HG03139 (cell line): Measurements from ENCODE around the gene TAC4.

Experiments used
- ATAC-seq: cut with Tn5 transposase; IDR thresholded peaks from one replicate; pipeline ENCODE4 v1.9.1; 2021; ENCODE audit not compliant: unreplicated experiment

Gene TAC4

DNA sequence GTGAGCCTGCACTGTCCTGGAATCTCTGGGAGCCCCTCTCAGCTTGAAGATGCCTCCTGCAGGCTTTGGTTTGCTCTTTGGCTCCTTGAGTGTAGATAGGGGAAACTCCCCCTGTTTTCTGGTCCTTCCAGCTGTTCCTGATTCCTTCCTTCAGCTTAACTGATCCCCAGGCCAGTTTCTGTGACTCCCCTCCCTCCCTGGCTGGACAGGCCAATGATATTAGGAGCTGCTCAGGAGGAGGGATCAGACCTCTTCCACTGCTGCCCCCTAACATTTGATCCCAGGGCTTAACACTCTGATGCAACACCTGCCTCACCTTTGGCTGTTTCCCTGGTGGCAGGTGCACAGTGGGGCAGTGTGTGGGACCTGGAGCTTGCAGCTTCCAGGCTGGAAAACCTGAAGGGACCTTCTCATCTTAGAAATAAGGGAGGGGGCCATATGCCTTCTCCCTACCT lies at the start of gene TAC4:
TAC4 (minus strand) TSS at position 51 of the 455 bp plus-strand sequence. CDS start 52 bp downstream, outside the sequence.
- no peak for ATAC-seq

DNA sequence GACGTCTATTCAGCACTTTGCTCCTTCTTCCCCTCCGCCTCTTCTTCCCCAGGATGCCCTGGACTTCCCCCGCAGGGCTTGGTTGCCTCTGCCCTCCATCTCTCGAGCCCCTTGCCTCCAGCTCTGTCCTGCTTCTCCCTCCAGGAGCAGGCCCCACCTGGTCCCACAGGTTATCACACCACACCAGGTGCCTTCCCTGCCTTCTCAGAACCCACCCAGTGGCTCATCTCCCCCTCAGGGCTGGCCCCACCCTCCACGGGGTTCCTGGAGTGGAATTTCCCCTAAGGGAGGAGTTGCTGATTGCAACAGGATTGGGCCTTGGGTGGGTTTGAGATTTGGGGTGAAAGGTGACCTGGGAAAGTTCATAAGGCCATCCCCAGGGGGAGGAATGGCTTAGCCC lies 49.0 kb upstream of the TAC4 start:
- ATAC-seq, result no peak

GRCh38 chr17:49896222-49896621 lies 48.4 kb upstream of the TAC4 start:
- no peak for ATAC-seq

- no peak for ATAC-seq
These were observed 47.9 kb upstream of the TAC4 start for GRCh38 chr17:49895812-49896211.

GRCh38 chr17:49894761-49895160 lies 46.9 kb upstream of the TAC4 start:
- no peak for ATAC-seq

GRCh38 chr17:49891694-49892389 lies 44.0 kb upstream of the TAC4 start:
- no peak for ATAC-seq

GRCh38 chr17:49891271-49891670 lies 43.4 kb upstream of the TAC4 start:
- ATAC-seq, result no peak

- ATAC-seq, result no peak
These were observed 43.0 kb upstream of the TAC4 start for GRCh38 chr17:49890852-49891251.

- ATAC-seq, result no peak
These were observed 42.4 kb upstream of the TAC4 start for GRCh38 chr17:49890077-49890821.

- ATAC-seq, result no peak
These were observed 41.6 kb upstream of the TAC4 start for GRCh38 chr17:49889500-49889899.

DNA sequence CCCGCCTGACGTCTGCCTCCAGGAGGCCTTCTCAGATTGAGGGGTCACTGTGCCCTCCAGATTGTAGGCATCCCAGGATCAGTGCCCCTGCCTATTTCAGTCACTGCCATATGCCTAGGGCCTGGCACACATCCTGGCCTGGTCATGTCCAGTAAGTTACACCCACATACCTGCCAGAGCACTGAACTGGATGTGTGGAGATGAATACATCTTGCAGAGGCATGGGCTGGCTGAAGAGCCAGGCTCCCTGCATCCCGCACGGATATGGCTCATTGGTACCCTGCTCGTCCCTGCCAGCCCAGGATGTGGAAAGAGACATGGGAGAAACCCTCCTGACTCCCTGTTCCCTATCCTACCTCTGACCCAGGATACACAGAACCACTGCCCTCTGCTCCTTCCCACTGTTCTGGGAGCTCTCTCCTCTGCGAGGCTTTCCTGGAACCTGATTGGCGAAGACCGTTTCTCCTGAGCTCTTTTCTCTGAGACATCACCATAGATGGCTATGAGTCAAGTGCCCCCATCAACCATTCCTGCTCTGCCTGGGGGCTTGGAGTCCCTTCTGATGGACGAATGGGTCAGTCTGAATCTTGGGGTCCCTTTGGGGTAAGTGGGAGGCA lies 40.0 kb upstream of the TAC4 start:
- ATAC-seq, result no peak

GRCh38 chr17:49887086-49887743 lies 39.3 kb upstream of the TAC4 start:
- ATAC-seq, result no peak

DNA sequence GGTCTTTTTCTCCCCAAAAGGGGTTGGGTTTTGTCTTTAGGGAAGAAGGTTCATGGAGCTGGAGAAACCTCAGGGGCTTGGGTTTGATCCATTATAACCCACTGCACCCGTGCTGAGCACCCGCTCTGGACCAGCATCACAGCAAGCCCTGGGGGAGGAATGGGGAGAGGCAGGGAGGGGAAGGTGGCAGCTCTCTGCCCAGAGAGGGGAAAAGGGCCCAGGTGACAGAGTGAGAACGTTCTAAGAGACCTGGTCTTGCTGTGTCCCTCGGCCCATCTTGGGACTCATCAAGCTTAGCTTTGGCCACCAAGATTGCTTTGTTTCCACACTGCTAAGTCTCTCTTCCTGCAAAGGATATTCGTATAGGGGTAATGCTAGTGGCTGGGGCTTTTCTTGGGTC lies 38.2 kb upstream of the TAC4 start:
- no peak for ATAC-seq

DNA sequence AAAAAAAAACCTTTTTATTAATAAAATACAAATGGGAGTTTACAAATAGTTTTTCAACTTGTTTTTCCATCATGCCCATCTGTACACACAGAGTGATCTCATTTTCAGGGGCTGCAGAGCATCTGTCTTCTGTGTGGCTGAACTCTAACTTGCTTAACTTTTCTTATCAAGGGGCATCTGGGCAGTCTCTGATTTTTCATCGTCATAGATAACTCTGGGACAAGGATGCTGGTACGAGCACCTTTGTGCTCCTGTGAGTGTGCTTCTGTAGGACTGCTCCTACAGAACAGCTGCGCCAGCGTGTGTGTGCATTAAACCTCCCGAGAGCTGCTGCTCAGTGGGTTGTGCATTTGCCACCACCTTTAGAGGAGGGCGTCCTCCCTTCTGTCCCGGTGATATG lies 34.6 kb upstream of the TAC4 start:
- no peak for ATAC-seq

- no peak for ATAC-seq
These were observed 33.2 kb upstream of the TAC4 start for GRCh38 chr17:49881054-49881402.

GRCh38 chr17:49880291-49881053 lies 32.6 kb upstream of the TAC4 start:
- peak; percentile 68 for ATAC-seq

- no peak for ATAC-seq
These were observed 31.3 kb upstream of the TAC4 start for GRCh38 chr17:49878931-49879904.

DNA sequence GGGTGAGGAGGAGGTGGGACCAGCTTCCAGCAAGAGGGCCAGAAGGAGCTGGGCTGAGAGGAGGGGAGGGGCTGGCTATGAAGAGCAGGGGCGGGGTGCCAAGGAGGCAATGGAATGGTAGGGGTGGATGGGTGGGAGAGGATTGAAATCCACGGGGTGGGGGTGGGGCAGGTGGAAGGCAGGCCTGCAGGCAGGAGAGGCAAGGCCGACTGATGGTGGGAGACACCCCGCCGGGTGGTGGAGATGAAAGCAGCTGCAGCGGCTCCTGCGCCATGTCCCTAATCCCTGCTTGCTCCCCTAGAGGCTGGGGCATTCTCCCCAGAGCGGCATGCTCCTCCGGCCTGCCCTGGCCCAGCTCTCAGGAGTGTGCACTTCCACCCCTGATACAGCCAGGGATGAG lies 27.8 kb upstream of the TAC4 start:
- ATAC-seq, result no peak

DNA sequence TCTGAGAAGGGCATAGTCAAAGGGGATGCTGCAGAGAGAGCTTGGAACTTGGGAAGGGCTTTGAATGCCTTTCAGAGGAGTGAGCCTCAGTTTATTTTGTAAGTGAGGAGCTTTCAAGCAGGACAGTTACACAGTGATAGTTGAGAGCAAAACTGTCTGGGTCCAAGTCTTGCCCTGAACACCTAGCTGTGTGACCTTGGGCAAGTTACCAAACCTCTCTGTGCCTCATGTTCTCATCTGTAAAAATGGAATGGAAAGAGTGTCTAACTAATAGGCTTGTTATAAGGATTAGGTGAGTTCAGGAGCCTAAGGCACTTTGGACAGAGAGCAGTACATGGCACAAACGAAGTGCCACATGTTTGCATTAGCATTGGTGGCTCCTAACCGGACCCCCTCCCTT lies 27.0 kb upstream of the TAC4 start:
- ATAC-seq, result no peak

DNA sequence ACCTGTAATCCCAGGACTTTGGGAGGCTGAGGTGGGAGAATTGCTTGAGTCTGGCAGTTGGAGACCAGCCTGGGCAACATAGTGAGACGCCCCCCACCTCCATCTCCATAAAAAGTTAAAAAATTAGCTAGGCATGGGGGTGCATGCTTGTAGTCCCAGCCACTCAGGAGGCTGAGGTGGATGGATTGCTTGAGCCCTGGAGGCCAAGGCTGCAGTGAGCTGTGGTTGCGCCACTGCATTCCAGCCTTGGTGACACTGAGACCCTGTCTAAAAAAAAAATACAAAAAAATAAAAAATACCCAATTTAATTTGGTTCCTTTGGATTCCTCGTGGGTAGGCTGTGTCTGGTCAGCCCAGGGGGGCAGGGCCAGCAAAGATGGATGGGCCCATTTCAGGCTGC lies 26.1 kb upstream of the TAC4 start:
- ATAC-seq, result no peak
